Mucosa of descending colon (tissue), 3 donors: ENCODE data around the gene ZRANB1. TPM values are rescaled to one million over a fixed set of nuclear protein-coding genes. Genes with fewer than 3 reads are reported as not detected.

Experiments used
- ATAC-seq: fragments of 200-7000 bp; cut with Tn5 transposase; one replicate; pipeline ENCODE4 v1.9.1; 2020; ENCODE audit warnings: mild to moderate bottlenecking, moderate library complexity
- DNase-seq, 3 donors: peaks; one replicate each; pipeline ENCODE4 v3.0.0-alpha.2; 2020
- H3K36me3 ChIP-seq: fragments of 200-600 bp; one replicate; pipeline ENCODE4 v1.8.0; 2021; ENCODE audit warnings: low read depth, mild to moderate bottlenecking
- H3K4me1 ChIP-seq: fragments of 200-600 bp; one replicate; pipeline ENCODE4 v1.8.0; 2021; ENCODE audit warnings: low read depth, mild to moderate bottlenecking
- H3K4me3 ChIP-seq: fragments of 200-600 bp; one replicate; pipeline ENCODE4 v1.8.0; 2021; ENCODE audit warnings: mild to moderate bottlenecking
- H3K9me3 ChIP-seq: fragments of 200-600 bp; one replicate; pipeline ENCODE4 v1.8.0; 2021; ENCODE audit warnings: mild to moderate bottlenecking
- CTCF ChIP-seq: fragments of 200-600 bp; IDR thresholded peaks from one replicate; pipeline ENCODE4 v1.8.0; 2022; ENCODE audit warnings: antibody characterized with exemption, mild to moderate bottlenecking
- intact Hi-C, 2 donors: fragments of 100-400 bp; cut with DNase I in 1 of 2; cut with micrococcal nuclease in 1 of 2; formaldehyde crosslinking; loops; one replicate each; pipeline versions ENCODE4 v1.11.0 to v1.11.1; 2022; cut with DNase I, micrococcal nuclease
- total RNA-seq, 3 donors: library from RNA; stranded (reverse); fragmentation: NEBNext Ultra II Directional in 2 of 3; extraction: Animal tissue kit (Norgen Biotek cat#: 25700) in 2 of 3; gene quantifications; one replicate each; pipeline versions ENCODE4 v1.2.1 to v1.2.4, GENCODE V29; 2021 to 2023
- donor health status: DM: no; HTN: no; CAD: no; lungs with moderate emphysema.
- donor health status: DM: no; HTN: no; CAD: no.
- donor health status: DM: no; HTN: yes; CAD: no.

ZRANB1 gene
- total RNA-seq, 3 donors from 2014 or later: 9.9 to 31.4 (median 13.5) TPM

DNA sequence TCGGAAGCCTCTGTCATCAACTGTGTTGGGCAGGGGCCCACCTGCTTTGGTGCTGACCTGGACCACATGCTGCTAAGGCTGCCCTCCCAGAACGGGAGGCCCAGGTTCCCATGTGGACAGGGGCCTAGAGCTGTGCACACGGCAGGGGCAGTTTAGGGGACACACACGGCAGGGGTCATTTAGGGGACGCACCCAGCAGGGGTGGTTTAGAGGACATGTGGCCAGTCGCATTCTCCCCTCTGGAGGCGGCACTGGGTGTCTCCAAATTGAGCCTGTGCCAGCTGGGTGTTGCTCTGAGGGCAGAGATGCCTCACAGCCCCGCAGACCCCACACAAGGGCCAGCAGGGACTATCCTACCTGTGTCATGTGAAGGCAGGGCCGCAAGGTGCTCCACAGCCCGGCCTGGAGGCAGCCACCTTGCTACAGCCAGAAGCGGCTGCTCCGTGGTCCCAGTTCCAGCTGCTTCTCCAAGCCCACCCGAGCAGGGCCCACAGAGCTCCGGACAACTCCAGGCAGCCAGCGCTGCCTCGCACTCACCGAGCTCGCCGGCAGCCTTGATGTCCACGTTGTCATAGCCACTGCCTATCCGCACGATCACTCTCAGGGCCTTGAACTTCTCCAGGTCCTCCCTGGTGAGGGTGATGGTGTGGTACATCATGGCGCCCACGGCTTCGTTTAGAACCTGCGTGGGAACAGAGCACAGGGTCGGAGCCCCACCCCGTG is 60.7 kb downstream of the ZRANB1 start:
- ATAC-seq (no peak), DNase-seq (peak in 2 of 3 donors; percentile 25 to 36)
- H3K4me1 ChIP-seq: no peaks in the 10 kb centered on the region
- intact Hi-C loops: no loop called here
- no peaks in the 10 kb centered on the region for H3K9me3 ChIP-seq
- H3K36me3 ChIP-seq: peaks cover 7% of the 10 kb centered on the region
- no peak overlapping the region for H3K4me3 ChIP-seq
- TF ChIP-seq CTCF: no peak

DNA sequence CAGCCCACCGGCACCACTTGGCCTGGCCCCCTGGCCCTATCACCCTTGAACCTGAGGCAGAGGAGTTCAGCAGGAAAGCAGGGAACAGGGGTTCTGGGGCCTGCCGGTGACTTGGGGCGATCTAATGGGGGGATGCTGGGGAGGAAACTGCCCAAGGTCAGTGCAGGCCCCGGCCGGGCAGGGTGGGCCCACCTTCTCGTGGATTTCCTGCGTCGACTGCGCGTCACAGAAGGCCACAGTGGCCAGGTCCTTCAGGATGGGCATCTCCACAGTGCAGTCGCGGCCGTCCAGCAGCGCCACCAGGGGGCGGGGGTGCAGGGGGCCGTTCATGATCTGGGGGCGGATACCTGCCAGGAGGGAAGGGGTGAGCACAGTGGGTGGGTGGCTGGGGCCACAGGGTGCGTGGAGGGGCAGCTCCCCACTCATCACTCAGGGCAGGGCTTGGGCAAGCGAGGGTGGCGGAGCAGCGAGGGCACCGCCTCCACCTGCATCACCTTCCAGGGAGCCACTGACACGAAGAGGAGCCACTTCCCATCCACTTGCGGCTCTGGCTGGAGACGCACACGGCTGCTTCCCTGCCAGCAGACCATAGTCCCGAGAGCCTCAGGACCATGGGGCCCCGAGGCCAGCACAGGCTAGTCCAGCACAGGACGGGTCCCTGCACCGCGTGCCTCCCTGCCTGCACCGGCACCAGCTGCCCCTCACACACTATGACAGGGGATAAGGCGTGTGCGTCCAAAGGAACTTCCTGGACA is 61.4 kb downstream of the ZRANB1 start:
- H3K4me1 ChIP-seq: peaks cover 3% of the 10 kb centered on the region
- peaks cover 7% of the 10 kb centered on the region for H3K36me3 ChIP-seq
- H3K9me3 ChIP-seq: no peaks in the 10 kb centered on the region
- DNase-seq (peak in 2 of 3 donors; percentile 30 to 41), ATAC-seq (no peak)
- H3K4me3 ChIP-seq: no peak overlapping the region
- intact Hi-C loops: no loop called here
- TF ChIP-seq CTCF: no peak

DNA sequence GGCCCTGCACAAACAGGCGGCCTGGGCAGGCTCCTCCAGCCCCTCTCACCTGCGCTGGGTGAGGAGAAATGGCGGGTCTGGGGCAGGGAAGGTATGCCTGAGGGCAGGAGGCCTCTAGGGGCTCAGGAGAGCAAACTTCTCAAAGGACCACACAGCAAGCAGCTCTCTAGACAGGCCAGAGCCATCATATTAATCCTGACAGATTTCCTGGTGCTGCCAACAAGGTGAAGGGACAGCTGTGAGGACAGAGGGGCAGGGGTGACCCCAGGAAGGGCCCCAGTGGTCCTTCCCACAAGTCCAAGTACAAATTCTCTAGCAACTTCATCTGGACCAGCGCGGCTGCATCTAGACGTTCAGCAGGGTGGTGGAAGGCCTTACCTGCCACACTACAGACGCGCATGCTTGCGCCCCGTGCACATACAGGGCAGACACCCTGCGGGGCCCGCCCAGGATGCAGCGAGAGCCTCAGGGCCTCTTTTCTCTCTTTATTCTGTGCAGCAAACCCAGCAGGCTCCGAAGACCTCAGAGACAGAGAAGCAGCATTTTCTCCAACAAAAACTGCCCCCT is 62.1 kb downstream of the ZRANB1 start:
- ATAC-seq: no peak
- DNase-seq: peak in 1 of 3 donors; percentile 25
- H3K9me3 ChIP-seq: no peaks in the 10 kb centered on the region
- peaks cover 7% of the 10 kb centered on the region for H3K36me3 ChIP-seq
- intact Hi-C loops: no loop called here
- no peak overlapping the region for H3K4me3 ChIP-seq
- no peak for TF ChIP-seq CTCF
- H3K4me1 ChIP-seq: peaks cover 9% of the 10 kb centered on the region

DNA sequence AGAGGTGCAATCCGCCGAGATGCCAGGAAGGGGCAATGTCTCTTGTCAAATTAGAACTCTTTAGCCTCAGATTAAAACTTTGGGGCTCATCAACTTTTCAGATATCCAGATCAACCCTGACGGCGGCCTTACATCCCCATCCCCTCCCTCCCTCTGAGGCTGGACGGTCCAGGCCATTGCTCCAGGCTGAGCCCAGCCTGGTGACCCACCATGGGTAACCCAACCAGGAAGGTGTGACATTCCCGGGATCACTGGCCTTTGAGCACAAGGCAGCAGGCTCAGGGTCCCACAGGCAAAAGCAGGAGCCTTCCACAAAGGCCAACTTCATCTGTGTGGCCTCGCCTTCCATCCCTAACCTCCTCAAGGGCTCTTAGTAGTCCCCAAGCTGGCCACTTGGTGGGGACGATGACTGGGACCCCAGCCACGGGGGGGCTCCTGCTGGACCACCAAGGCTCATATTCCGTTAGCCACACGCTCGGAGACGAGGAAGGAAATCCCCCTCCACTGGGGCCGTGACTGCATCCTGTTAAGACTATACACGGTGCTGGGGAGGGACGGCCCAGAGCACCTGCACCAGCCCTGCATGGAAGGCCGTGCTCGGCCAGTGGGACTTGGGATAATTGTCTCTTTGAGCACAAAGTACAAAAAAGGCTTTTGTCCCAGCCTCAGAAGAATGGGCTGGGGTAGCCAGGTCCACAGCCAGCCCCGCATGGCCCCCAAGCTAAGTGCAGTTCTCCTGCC is 62.8 kb downstream of the ZRANB1 start:
- TF ChIP-seq CTCF: no peak
- DNase-seq (peak in 2 of 3 donors; percentile 19 to 42), ATAC-seq (no peak)
- peaks cover 17% of the 10 kb centered on the region for H3K4me1 ChIP-seq
- intact Hi-C loops: no loop called here
- no peaks in the 10 kb centered on the region for H3K9me3 ChIP-seq
- no peak overlapping the region for H3K4me3 ChIP-seq
- H3K36me3 ChIP-seq: peaks cover 7% of the 10 kb centered on the region

DNA sequence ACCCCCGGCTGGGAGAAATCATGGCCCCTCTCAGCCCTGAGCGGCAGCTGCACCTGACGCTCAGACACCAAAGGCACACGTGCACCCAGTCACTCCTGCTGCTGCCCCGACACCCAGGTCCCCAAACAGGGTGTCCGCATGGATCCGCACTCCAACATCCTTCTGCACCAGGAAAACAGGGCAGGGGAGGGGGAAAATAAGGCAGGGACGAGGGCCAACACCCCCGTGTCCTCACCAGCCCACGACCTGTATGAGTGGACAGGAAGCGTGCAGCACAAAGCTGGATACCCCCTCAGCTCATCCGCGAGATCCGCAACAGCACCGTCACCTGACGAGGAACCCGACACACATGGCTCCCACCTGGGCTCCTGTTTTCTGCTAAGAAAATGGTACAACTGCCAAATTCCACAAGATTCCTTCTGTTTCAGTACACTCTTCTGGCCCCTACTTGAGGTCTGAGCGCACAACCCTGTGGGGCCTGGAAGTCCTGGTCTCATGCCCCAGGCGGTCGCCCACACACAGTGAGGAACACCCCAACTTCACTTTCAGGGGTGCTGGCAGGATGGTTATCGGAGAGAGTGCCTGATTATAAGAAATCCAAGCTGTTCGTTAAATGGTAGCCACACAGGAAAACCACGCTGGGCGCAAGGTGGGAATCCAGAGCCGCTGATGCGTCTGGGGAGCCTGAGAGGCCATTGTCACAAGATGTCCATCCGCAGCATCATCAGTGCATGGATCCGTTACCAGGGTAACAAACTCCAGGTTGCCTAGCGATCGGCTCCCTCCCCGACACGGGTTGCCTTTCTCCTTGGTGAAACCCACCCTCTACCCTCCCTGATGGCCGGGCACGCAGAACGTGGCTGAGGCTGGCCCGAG is 63.6 kb downstream of the ZRANB1 start:
- peaks cover 21% of the 10 kb centered on the region for H3K4me1 ChIP-seq
- H3K9me3 ChIP-seq: no peaks in the 10 kb centered on the region
- intact Hi-C loops: no loop called here
- ATAC-seq: no peak
- peak in 1 of 3 donors; percentile 43 for DNase-seq
- no peak for TF ChIP-seq CTCF
- H3K36me3 ChIP-seq: peaks cover 7% of the 10 kb centered on the region
- no peak overlapping the region for H3K4me3 ChIP-seq
